GM23338 (cell line): ENCODE measurements around the gene AVP. TPM values are rescaled to one million over a fixed set of nuclear protein-coding genes. Genes with fewer than 3 reads are reported as not detected.

Experiments used
- ATAC-seq: fragments of 200-7000 bp; cut with Tn5 transposase; 3 replicates; pipeline ENCODE4 v1.9.1; 2020
- DNase-seq: peaks from one replicate; pipeline ENCODE4 v3.0.0-alpha.2; 2015; ENCODE audit warnings: low spot score
- H2AFZ ChIP-seq: fragments of 200-600 bp; sonication (generic); 2 replicates; pipeline ENCODE4 v1.8.0; 2016; ENCODE audit warnings: antibody characterized with exemption, mild to moderate bottlenecking, moderate library complexity
- H3F3A ChIP-seq: fragments of 200-600 bp; sonication (generic); replicated peaks from 2 replicates; pipeline ENCODE4 v1.8.0; 2017; ENCODE audit warnings: antibody characterized with exemption, mixed run types, low read depth
- H3K27ac ChIP-seq: fragments of 200-600 bp; sonication (generic); 2 replicates; pipeline ENCODE4 v1.6.1; 2016; ENCODE audit warnings: low read depth
- H3K27me3 ChIP-seq: fragments of 200-600 bp; sonication (generic); 2 replicates; pipeline ENCODE4 v1.8.0; 2016; ENCODE audit warnings: mild to moderate bottlenecking, mixed run types, moderate library complexity; ENCODE audit not compliant: insufficient read depth
- H3K36me3 ChIP-seq: fragments of 200-600 bp; sonication (generic); 2 replicates; pipeline ENCODE4 v1.8.0; 2016; ENCODE audit warnings: mild to moderate bottlenecking; ENCODE audit not compliant: insufficient read depth
- H3K4me1 ChIP-seq: fragments of 200-600 bp; sonication (generic); 2 replicates; pipeline ENCODE4 v1.8.0; 2016; ENCODE audit warnings: mild to moderate bottlenecking, moderate library complexity; ENCODE audit not compliant: insufficient read depth
- H3K4me2 ChIP-seq: fragments of 200-600 bp; sonication (generic); 2 replicates; pipeline ENCODE4 v1.7.1; 2017; ENCODE audit warnings: mixed run types
- H3K4me3 ChIP-seq: fragments of 200-600 bp; sonication (generic); 2 replicates; pipeline ENCODE4 v1.6.1; 2016; ENCODE audit warnings: mixed run types
- H3K79me2 ChIP-seq: fragments of 200-600 bp; sonication (generic); replicated peaks from 2 replicates; pipeline ENCODE4 v1.8.0; 2017; ENCODE audit warnings: mild to moderate bottlenecking; ENCODE audit not compliant: insufficient read depth
- H3K9me2 ChIP-seq: fragments of 200-600 bp; sonication (generic); 2 replicates; pipeline ENCODE4 v1.8.0; 2017; ENCODE audit not compliant: insufficient read depth
- H4K20me1 ChIP-seq: fragments of 200-600 bp; sonication (generic); replicated peaks from 2 replicates; pipeline ENCODE4 v1.8.0; 2017; ENCODE audit warnings: mild to moderate bottlenecking; ENCODE audit not compliant: insufficient read depth
- H3K27ac Mint-ChIP-seq: 2 replicates; pipeline ENCODE4 v1.8.0; 2020; ENCODE audit warnings: inconsistent platforms, mild to moderate bottlenecking, moderate library complexity, mixed read lengths
- H3K27me3 Mint-ChIP-seq: 3 replicates; pipeline ENCODE4 v1.8.0; 2022; ENCODE audit warnings: low read depth, mild to moderate bottlenecking, moderate library complexity, mixed read lengths, inconsistent platforms; ENCODE audit not compliant: insufficient read depth, poor library complexity
- H3K36me3 Mint-ChIP-seq: 3 replicates; pipeline ENCODE4 v1.8.0; 2021; ENCODE audit warnings: low read depth, mild to moderate bottlenecking, inconsistent platforms, moderate library complexity, mixed read lengths
- H3K4me1 Mint-ChIP-seq: 3 replicates; pipeline ENCODE4 v1.8.0; 2020; ENCODE audit warnings: mild to moderate bottlenecking, inconsistent platforms, mixed read lengths
- H3K4me3 Mint-ChIP-seq: 3 replicates; pipeline ENCODE4 v1.8.0; 2021; ENCODE audit warnings: moderate library complexity, mild to moderate bottlenecking, inconsistent platforms, mixed read lengths
- H3K9me3 Mint-ChIP-seq: 3 replicates; pipeline ENCODE4 v1.8.0; 2020; ENCODE audit warnings: moderate library complexity, mild to moderate bottlenecking, inconsistent platforms, mixed read lengths
- EZH2phosphoT487 ChIP-seq: fragments of 200-600 bp; sonication (generic); IDR thresholded peaks from one replicate; pipeline ENCODE4 v1.8.1; 2018; ENCODE audit warnings: antibody characterized with exemption; ENCODE audit not compliant: unreplicated experiment
- JUNB ChIP-seq: IDR thresholded peaks from one replicate; pipeline ENCODE4 v1.6.1; 2016; ENCODE audit warnings: antibody characterized with exemption; ENCODE audit not compliant: unreplicated experiment
- POLR2AphosphoS5 ChIP-seq: IDR thresholded peaks from 2 replicates; pipeline ENCODE4 v1.6.1; 2016; ENCODE audit warnings: antibody characterized with exemption, low read depth
- STAT1 ChIP-seq: IDR thresholded peaks from one replicate; pipeline ENCODE4 v1.6.1; 2016; ENCODE audit warnings: antibody characterized with exemption; ENCODE audit not compliant: unreplicated experiment
- ZNF331 ChIP-seq: fragments of 250-450 bp; sonication (Bioruptor Pico); IDR thresholded peaks from 2 replicates; pipeline ENCODE4 v1.5.0; 2020; ENCODE audit warnings: low read depth, mild to moderate bottlenecking, moderate library complexity
- ZNF462 ChIP-seq: fragments of 250-450 bp; sonication (Bioruptor Pico); IDR thresholded peaks from 2 replicates; pipeline ENCODE4 v1.5.0; 2020; ENCODE audit warnings: mild to moderate bottlenecking, moderate library complexity
- polyA plus RNA-seq: library from polyadenylated mRNA; unstranded; fragments of >200 nt; fragmentation: Nextera tagmentation; extraction: Ambion mirVana; gene quantifications from 2 replicates; pipeline ENCODE4 v1.2.1, GENCODE V29; 2016
- total RNA-seq: library from RNA; depleted of rRNA; stranded (reverse); fragments of >200 nt; shearing (Covaris generic); gene quantifications from 2 replicates; pipeline ENCODE4 v1.2.3, GENCODE V29; 2014

The AVP gene
- total and polyA plus RNA-seq, 2 experiments from 2014 or later = 0.60 TPM; not detected in 1

- ATAC-seq (peak; percentile 89), DNase-seq (peak; percentile 68)
- peak overlapping the region; percentile 98 for H2AFZ ChIP-seq
- no peaks in the 10 kb centered on the region for H3K4me1 Mint-ChIP-seq
- H3K4me3 Mint-ChIP-seq = peak overlapping the region; percentile 81
- H3K27me3 Mint-ChIP-seq = peaks cover 17% of the 10 kb centered on the region
- H3K9me3 Mint-ChIP-seq = no peaks in the 10 kb centered on the region
- peak overlapping the region; percentile 89 for H3K4me2 ChIP-seq
- H3K9me2 ChIP-seq = no peaks in the 10 kb centered on the region
- H3K4me3 ChIP-seq = peak overlapping the region; percentile 69
- no peak overlapping the region for H3K27ac ChIP-seq
- no peaks in the 10 kb centered on the region for H3K4me1 ChIP-seq
- H3K79me2 ChIP-seq = no peaks in the 10 kb centered on the region
- no peaks in the 10 kb centered on the region; the same call in 1 of the 2 replicates for H3K36me3 ChIP-seq
- no peaks in the 10 kb centered on the region for H3F3A ChIP-seq
- H4K20me1 ChIP-seq = no peaks in the 10 kb centered on the region
- TF ChIP-seq STAT1 (no peak), ZNF331 (CRISPR knock-in tag) (no peak), POLR2AphosphoS5 (no peak; the same call in 1 of the 2 replicates), EZH2phosphoT487 (no peak), JUNB (no peak), ZNF462 (CRISPR knock-in tag) (no peak)
- H3K27ac Mint-ChIP-seq = no peak overlapping the region
- H3K27me3 ChIP-seq = peaks cover 35% of the 10 kb centered on the region
- H3K36me3 Mint-ChIP-seq = no peaks in the 10 kb centered on the region
These were observed 8.3 kb upstream of the AVP start for GRCh38 chr20:3092611-3093379.
